Osteoblast (primary cell): ENCODE measurements around the gene ABCD4. TPM values are rescaled to one million over a fixed set of nuclear protein-coding genes. Genes with fewer than 3 reads are reported as not detected.

Experiments
- DNase-seq: peaks from one replicate; pipeline ENCODE4 v3.0.0; 2011; ENCODE audit warnings: low spot score, mixed read lengths; ENCODE audit not compliant: insufficient read length; ENCODE audit errors: missing footprints
- H2AFZ ChIP-seq: 2 replicates; pipeline ENCODE4 v1.6.0; 2011; ENCODE audit warnings: mild to moderate bottlenecking, low read length
- H3K27ac ChIP-seq: 2 replicates; pipeline ENCODE4 v1.5.1; 2011; ENCODE audit warnings: mild to moderate bottlenecking, low read depth, low read length, moderate library complexity
- H3K27me3 ChIP-seq: 2 replicates; pipeline ENCODE4 v1.6.0; 2012; ENCODE audit warnings: mild to moderate bottlenecking, control low read depth, inconsistent platforms, low read length, moderate library complexity; ENCODE audit not compliant: insufficient read depth
- H3K36me3 ChIP-seq: 2 replicates; pipeline ENCODE4 v1.5.1; 2011; ENCODE audit warnings: mild to moderate bottlenecking, low read length, control low read depth, moderate library complexity; ENCODE audit not compliant: insufficient read depth
- H3K4me1 ChIP-seq: 2 replicates; pipeline ENCODE4 v1.5.1; 2011; ENCODE audit warnings: mild to moderate bottlenecking, low read length, control low read depth, moderate library complexity; ENCODE audit not compliant: insufficient read depth
- H3K4me2 ChIP-seq: 2 replicates; pipeline ENCODE4 v1.6.0; 2011; ENCODE audit warnings: mild to moderate bottlenecking, low read length; ENCODE audit not compliant: insufficient read depth
- H3K4me3 ChIP-seq: fragments of 200-600 bp; sonication (generic); 3 replicates; pipeline ENCODE4 v1.5.1; 2012; ENCODE audit warnings: mild to moderate bottlenecking, low read length, inconsistent platforms; ENCODE audit not compliant: insufficient read depth
- H3K79me2 ChIP-seq: 2 replicates; pipeline ENCODE4 v1.6.0; 2012; ENCODE audit warnings: mild to moderate bottlenecking, low read length, control low read depth, inconsistent platforms; ENCODE audit not compliant: insufficient read depth
- H3K9me3 ChIP-seq: 2 replicates; pipeline ENCODE4 v1.5.1; 2011; ENCODE audit warnings: low read depth, low read length, control low read depth
- H4K20me1 ChIP-seq: 2 replicates; pipeline ENCODE4 v1.6.0; 2012; ENCODE audit warnings: mild to moderate bottlenecking, low read length, control low read depth; ENCODE audit not compliant: insufficient read depth
- total RNA-seq: library from RNA; depleted of rRNA; stranded (reverse); fragments of >200 nt; gene quantifications from 2 replicates; pipeline ENCODE4 v1.2.3, GENCODE V29; 2012
- TF ChIP-seq, protein P1 (sequence below): IDR thresholded peaks from 2 replicates; pipeline ENCODE4 v1.5.1; 2011; ENCODE audit warnings: mild to moderate bottlenecking, low read depth, low read length, moderate library complexity; ENCODE audit errors: extremely low read depth

Gene ABCD4
- total RNA-seq, 1 donor, result 38.7 TPM

DNA sequence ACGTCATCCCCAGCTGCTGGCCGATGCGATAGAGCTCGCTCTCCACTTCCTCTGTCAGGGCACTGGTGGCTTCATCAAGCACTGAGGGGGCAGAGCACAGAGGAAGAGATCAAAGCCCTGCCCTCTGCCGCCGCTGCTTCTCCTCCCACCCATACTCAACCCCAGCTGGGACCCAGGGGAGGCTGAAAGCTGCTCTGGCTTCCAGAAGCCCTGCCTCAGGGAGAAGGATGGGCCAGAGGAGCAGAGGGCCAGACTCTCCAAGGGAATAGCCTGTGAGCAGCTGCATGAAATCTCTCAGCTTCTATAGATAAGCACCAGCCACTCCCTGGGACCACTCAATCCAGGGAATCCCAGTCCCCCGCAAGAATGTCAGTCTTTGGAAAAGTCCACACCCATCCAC lies 16.0 kb downstream of the ABCD4 start:
- TF ChIP-seq, protein P1, sequence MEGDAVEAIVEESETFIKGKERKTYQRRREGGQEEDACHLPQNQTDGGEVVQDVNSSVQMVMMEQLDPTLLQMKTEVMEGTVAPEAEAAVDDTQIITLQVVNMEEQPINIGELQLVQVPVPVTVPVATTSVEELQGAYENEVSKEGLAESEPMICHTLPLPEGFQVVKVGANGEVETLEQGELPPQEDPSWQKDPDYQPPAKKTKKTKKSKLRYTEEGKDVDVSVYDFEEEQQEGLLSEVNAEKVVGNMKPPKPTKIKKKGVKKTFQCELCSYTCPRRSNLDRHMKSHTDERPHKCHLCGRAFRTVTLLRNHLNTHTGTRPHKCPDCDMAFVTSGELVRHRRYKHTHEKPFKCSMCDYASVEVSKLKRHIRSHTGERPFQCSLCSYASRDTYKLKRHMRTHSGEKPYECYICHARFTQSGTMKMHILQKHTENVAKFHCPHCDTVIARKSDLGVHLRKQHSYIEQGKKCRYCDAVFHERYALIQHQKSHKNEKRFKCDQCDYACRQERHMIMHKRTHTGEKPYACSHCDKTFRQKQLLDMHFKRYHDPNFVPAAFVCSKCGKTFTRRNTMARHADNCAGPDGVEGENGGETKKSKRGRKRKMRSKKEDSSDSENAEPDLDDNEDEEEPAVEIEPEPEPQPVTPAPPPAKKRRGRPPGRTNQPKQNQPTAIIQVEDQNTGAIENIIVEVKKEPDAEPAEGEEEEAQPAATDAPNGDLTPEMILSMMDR, result no peak
- Histone ChIP-seq H4K20me1 (peaks cover 4% of the 10 kb centered on the region), H2AFZ (no peak overlapping the region), H3K9me3 (no peaks in the 10 kb centered on the region), H3K27ac (no peak overlapping the region), H3K36me3 (peaks cover 51% of the 10 kb centered on the region), H3K27me3 (no peaks in the 10 kb centered on the region), H3K4me1 (no peaks in the 10 kb centered on the region), H3K79me2 (no peaks in the 10 kb centered on the region), H3K4me2 (no peak overlapping the region), H3K4me3 (no peak overlapping the region)
- no peak for DNase-seq

DNA sequence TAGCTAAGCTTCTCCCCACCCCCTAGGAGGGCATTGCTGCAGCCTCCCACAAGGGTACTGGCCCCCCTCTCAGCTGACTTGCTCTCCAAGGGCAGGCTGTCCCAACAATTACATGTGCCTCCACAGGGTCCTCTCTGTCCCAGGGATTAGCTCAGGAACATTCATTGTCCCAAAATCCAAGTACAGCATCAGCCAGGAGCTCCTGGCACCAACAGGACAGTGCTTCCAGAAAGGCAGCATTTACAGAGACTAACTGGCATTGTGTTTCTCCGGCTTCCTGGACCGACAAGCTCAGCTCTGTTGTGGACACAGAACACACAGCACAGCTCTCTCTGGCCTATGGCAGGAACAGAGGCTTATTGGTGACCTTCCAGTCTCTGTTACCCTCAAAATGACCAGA lies 21.7 kb downstream of the ABCD4 start:
- DNase-seq, result no peak
- Histone ChIP-seq H3K4me1 (no peaks in the 10 kb centered on the region), H2AFZ (no peak overlapping the region), H3K36me3 (peaks cover 14% of the 10 kb centered on the region), H3K4me2 (no peak overlapping the region), H3K4me3 (no peak overlapping the region), H3K79me2 (no peaks in the 10 kb centered on the region), H3K27me3 (no peaks in the 10 kb centered on the region), H3K9me3 (no peaks in the 10 kb centered on the region), H3K27ac (no peak overlapping the region), H4K20me1 (no peaks in the 10 kb centered on the region)
- TF ChIP-seq, protein P1, result no peak

DNA sequence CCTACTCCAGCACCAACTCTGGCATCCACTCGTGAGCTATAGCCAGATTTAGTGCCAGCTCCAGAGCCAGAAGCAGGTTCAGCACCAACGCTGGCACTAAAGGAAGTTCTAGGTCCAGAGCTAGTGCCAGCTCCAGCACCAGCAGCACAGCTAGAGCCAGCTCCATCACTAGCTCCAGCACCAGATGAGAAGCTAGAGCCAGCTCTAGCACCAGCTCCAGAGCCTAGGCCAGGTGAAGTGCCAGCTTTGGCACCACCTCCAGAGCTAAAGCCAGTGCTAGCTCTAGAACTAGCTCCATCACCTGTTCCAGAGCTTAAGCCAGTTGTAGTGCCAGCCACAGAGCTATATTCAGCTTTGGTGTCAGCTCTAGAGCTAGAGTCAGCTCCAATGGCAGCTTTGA lies 24.7 kb downstream of the ABCD4 start:
- DNase-seq, result no peak
- H3K4me2 ChIP-seq, result no peak overlapping the region
- peaks cover under 1% of the 10 kb centered on the region for H3K36me3 ChIP-seq
- TF ChIP-seq, protein P1, result no peak
- H3K27me3 ChIP-seq, result no peaks in the 10 kb centered on the region
- no peak overlapping the region for H3K4me3 ChIP-seq
- no peaks in the 10 kb centered on the region for H3K9me3 ChIP-seq
- no peaks in the 10 kb centered on the region for H4K20me1 ChIP-seq
- no peak overlapping the region for H3K27ac ChIP-seq
- H3K79me2 ChIP-seq, result no peaks in the 10 kb centered on the region
- H2AFZ ChIP-seq, result no peak overlapping the region
- H3K4me1 ChIP-seq, result peaks cover 10% of the 10 kb centered on the region

DNA sequence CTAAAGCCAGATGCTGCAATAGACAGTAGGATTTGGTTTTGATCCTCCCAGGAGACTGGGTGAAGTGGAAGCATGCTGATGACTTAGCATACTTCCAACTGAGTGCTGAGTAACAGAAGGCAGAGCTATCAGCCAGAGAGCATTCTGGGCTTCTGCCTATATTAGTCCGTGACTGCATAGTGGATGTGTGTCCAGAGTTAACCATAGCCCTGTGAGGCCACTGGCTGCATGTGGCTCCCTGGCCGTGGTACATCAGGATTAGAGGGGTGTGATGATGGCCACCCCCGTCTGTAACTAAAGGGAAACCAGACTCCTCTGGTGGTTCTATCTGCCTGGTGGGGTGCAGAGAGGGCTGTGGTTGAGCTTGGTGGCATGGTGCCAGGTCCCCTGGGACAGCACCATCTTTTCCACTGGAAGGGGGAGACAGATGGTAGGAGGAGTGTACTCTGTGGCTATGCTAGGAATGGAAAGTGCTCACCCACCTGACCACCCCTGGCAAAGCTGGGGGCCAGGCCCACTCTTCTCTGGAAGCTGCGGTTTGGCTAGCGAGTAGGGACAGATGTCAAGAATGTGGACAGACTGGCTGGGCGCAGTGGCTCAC lies 27.4 kb downstream of the ABCD4 start:
- H3K27me3 ChIP-seq, result no peaks in the 10 kb centered on the region
- TF ChIP-seq, protein P1, result no peak
- no peaks in the 10 kb centered on the region for H3K9me3 ChIP-seq
- H3K4me3 ChIP-seq, result no peak overlapping the region
- no peaks in the 10 kb centered on the region for H3K79me2 ChIP-seq
- H2AFZ ChIP-seq, result no peak overlapping the region
- peak overlapping the region; percentile 45 for H3K4me2 ChIP-seq
- H3K4me1 ChIP-seq, result peaks cover 13% of the 10 kb centered on the region
- H4K20me1 ChIP-seq, result no peaks in the 10 kb centered on the region
- peak overlapping the region; percentile 9 for H3K27ac ChIP-seq
- no peaks in the 10 kb centered on the region for H3K36me3 ChIP-seq
- DNase-seq, result peak; percentile 93
